Endothelial cell of umbilical vein (primary cell): Measurements from ENCODE around the gene BMX. TPM values are rescaled to one million over a fixed set of nuclear protein-coding genes. Genes with fewer than 3 reads are reported as not detected.

ENCODE experiments used
- BruUV-seq: library from RNA; stranded (reverse); fragments of 400-500 nt; replicated peaks from 2 replicates; lab custom pipeline; 2021; lab: Mats Ljungman, UMichigan
- CTCF ChIA-PET: fragments of 300-600, 350-600 bp; sonication (Branson Sonifier 250); formaldehyde crosslinking; loops from one replicate; lab custom pipeline; 2021; ENCODE audit warnings: antibody characterized with exemption, inconsistent platforms; lab: Charles Lee
- POLR2A ChIA-PET: fragments of 300-600, 350-600 bp; sonication (Branson Sonifier 250); formaldehyde crosslinking; loops from one replicate; lab custom pipeline; 2021; ENCODE audit warnings: antibody characterized with exemption, inconsistent platforms; lab: Charles Lee
- DNase-seq: peaks from one replicate; pipeline ENCODE4 v3.0.0-alpha.2; 2011; ENCODE audit warnings: low read depth, low spot score
- FAIRE-seq: peaks from 2 replicates; lab custom pipeline; 2011; peaks lifted over from hg19 to GRCh38; lab: Jason Lieb, UNC
- H2AFZ ChIP-seq: 2 replicates; pipeline ENCODE4 v1.6.0; 2012; ENCODE audit warnings: low read depth, low read length, control low read depth, inconsistent platforms
- H3K27ac ChIP-seq: 2 replicates; pipeline ENCODE4 v1.5.1; 2011; ENCODE audit warnings: low read depth, mild to moderate bottlenecking, control low read depth, low read length, moderate library complexity; ENCODE audit not compliant: insufficient read depth
- H3K27me3 ChIP-seq, 2 experiments: 2 replicates each; pipeline versions ENCODE4 v1.6.0 to v1.6.1; 2011; ENCODE audit warnings: low read length in 2 of 2, mixed read lengths in 1 of 2; ENCODE audit not compliant: control insufficient read depth in 2 of 2, insufficient read depth in 2 of 2
- H3K36me3 ChIP-seq, 2 experiments: 2 replicates in 1 of 2; 3 replicates in 1 of 2; pipeline ENCODE4 v1.5.1; 2011; ENCODE audit warnings: low read length in 2 of 2, mild to moderate bottlenecking in 1 of 2, moderate library complexity in 1 of 2; ENCODE audit not compliant: control insufficient read depth in 2 of 2, insufficient read depth in 2 of 2; ENCODE audit errors: extremely low read depth in 1 of 2
- H3K4me1 ChIP-seq: 3 replicates; pipeline ENCODE4 v1.5.1; 2011; ENCODE audit warnings: mild to moderate bottlenecking, low read length; ENCODE audit not compliant: control insufficient read depth, insufficient read depth; ENCODE audit errors: extremely low read depth
- H3K4me2 ChIP-seq: 2 replicates; pipeline ENCODE4 v1.6.1; 2011; ENCODE audit warnings: low read length, control low read depth, mixed read lengths; ENCODE audit not compliant: insufficient read depth
- H3K4me3 ChIP-seq, 3 experiments: fragments of 200-600 bp in 1 of 3; sonication (generic), shearing (Covaris generic) in 1 of 3; replicated peaks in 1 of 3; 2 replicates each; pipeline ENCODE4 v1.5.1; 2011 to 2016; ENCODE audit warnings: control low read depth in 3 of 3, low read length in 3 of 3, mild to moderate bottlenecking in 2 of 3, inconsistent platforms in 1 of 3, low read depth in 1 of 3, moderate library complexity in 1 of 3; ENCODE audit not compliant: insufficient read depth in 1 of 3
- H3K79me2 ChIP-seq: 2 replicates; pipeline ENCODE4 v1.6.0; 2012; ENCODE audit warnings: low read length, inconsistent platforms; ENCODE audit not compliant: control insufficient read depth, insufficient read depth
- H3K9ac ChIP-seq: replicated peaks from 2 replicates; pipeline ENCODE3; 2011; ENCODE audit warnings: low read length, control low read depth; ENCODE audit not compliant: insufficient read depth; ENCODE audit errors: extremely low read depth
- H3K9me1 ChIP-seq: replicated peaks from 3 replicates; pipeline ENCODE4 v1.6.0; 2011; ENCODE audit warnings: mild to moderate bottlenecking, low read length; ENCODE audit not compliant: control insufficient read depth, insufficient read depth; ENCODE audit errors: extremely low read depth
- H3K9me3 ChIP-seq: replicated peaks from 2 replicates; pipeline ENCODE4 v1.5.1; 2012; ENCODE audit warnings: low read length, inconsistent platforms; ENCODE audit not compliant: control insufficient read depth, insufficient read depth
- H4K20me1 ChIP-seq: replicated peaks from 2 replicates; pipeline ENCODE3; 2011; ENCODE audit warnings: mild to moderate bottlenecking, low read length; ENCODE audit not compliant: control insufficient read depth, insufficient read depth; ENCODE audit errors: extremely low read depth
- CTCF ChIP-seq, 2 donors: IDR thresholded peaks; 1 replicate in 1 of 2; 2 replicates in 1 of 2; pipeline ENCODE4 v1.5.1; 2011; ENCODE audit warnings: low read length in 2 of 2, mild to moderate bottlenecking in 2 of 2, moderate library complexity in 2 of 2, control low read depth in 1 of 2, inconsistent platforms in 1 of 2, low read depth in 1 of 2; ENCODE audit not compliant: insufficient read depth in 1 of 2; ENCODE audit errors: extremely low read depth in 1 of 2
- EZH2 ChIP-seq: IDR thresholded peaks from 2 replicates; pipeline ENCODE4 v1.6.1; 2012; ENCODE audit warnings: borderline replicate concordance, low read depth, mild to moderate bottlenecking, moderate library complexity, low read length, inconsistent platforms; ENCODE audit not compliant: severe bottlenecking
- FOS ChIP-seq: IDR thresholded peaks from 2 replicates; pipeline ENCODE4 v1.6.1; 2011; ENCODE audit warnings: mild to moderate bottlenecking, low read length, moderate library complexity, borderline replicate concordance; ENCODE audit not compliant: insufficient read depth
- GATA2 ChIP-seq: IDR thresholded peaks from 2 replicates; pipeline ENCODE4 v1.7.0; 2011; ENCODE audit warnings: low read depth, mild to moderate bottlenecking, moderate library complexity, mixed read lengths, low read length; ENCODE audit not compliant: insufficient read length, insufficient read depth
- JUN ChIP-seq: IDR thresholded peaks from 2 replicates; pipeline ENCODE4 v1.6.1; 2011; ENCODE audit warnings: borderline replicate concordance, low read depth; ENCODE audit not compliant: insufficient read length, insufficient read depth
- MAX ChIP-seq: IDR thresholded peaks from 2 replicates; pipeline ENCODE4 v1.6.1; 2011; ENCODE audit not compliant: insufficient read depth, insufficient read length
- MYC ChIP-seq: IDR thresholded peaks from one replicate; pipeline ENCODE4 v1.6.1; 2011; ENCODE audit warnings: mild to moderate bottlenecking, low read depth, low read length
- POLR2A ChIP-seq: IDR thresholded peaks from 2 replicates; pipeline ENCODE4 v1.6.1; 2012; ENCODE audit warnings: low read depth, mild to moderate bottlenecking, control low read depth, low read length
- POLR2AphosphoS5 ChIP-seq: IDR thresholded peaks from 2 replicates; pipeline ENCODE4 v1.6.1; 2012; ENCODE audit warnings: low read depth, mild to moderate bottlenecking, control low read depth, low read length, moderate library complexity; ENCODE audit not compliant: insufficient read depth
- dilution Hi-C: fragments of 300-500 bp; cut with MboI; formaldehyde crosslinking; loops from one replicate; pipeline ENCODE4 v1.15.0; 2019; ENCODE audit warnings: low sequenced_read_pairs; ENCODE audit not compliant: extremely low pct_ligation_motif_present
- intact Hi-C: fragments of 100-400 bp; cut with micrococcal nuclease; formaldehyde crosslinking; loops from one replicate; pipeline ENCODE4 v1.10.0; 2022
- polyA plus RNA-seq, 4 experiments: library from polyadenylated mRNA; depleted of rRNA in 3 of 4; stranded (reverse) in 3 of 4; unstranded in 1 of 4; fragments of >200 nt; gene quantifications; 2 replicates each; pipeline versions ENCODE4 v1.2.1 to v1.2.3, GENCODE V29; 2011 to 2012; ENCODE audit warnings: missing spikeins in 1 of 4
- total RNA-seq: library from RNA; stranded (reverse); gene quantifications from 2 replicates; pipeline ENCODE4 v1.2.3, GENCODE V29; 2021

BMX gene
- total and polyA plus RNA-seq, 2 donors (not counting 3 experiments of a cell fraction or from before 2014, with no cell fraction given): 49.8 to 105 TPM

DNA sequence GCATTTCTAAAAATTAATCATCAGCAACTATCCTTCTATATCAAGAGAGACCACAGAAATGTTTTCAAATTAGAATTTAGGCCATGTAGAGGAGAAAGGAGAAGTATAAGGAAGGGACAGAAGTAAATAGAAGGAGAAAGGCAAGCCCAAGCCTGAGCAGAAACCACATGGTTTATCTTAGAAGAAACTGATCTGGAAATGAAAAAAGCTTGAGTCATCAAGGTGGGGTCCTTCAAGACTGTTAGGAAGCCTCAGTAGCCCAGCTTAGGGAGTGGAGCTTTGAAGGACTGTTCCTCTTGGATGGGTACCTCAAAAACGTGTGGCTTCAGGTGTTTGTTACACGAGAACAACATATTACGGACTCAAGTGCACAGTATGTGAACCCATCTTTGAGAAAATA, 4.5 kb downstream of the BMX start:
- Histone ChIP-seq H2AFZ (no peak overlapping the region), H3K4me2 (peak overlapping the region; percentile 62), H3K9me1 (no peaks in the 10 kb centered on the region), H3K9ac (no peak overlapping the region), H4K20me1 (no peaks in the 10 kb centered on the region), H3K4me3 (no peak overlapping the region), H3K27ac (peak overlapping the region; percentile 29), H3K79me2 (peaks cover 51% of the 10 kb centered on the region), H3K4me1 (peaks cover 37% of the 10 kb centered on the region), H3K27me3 (no peaks in the 10 kb centered on the region), H3K36me3 (peaks cover 2 to 5% of the 10 kb centered on the region in 2 experiments), H3K9me3 (no peaks in the 10 kb centered on the region)
- ChIA-PET CTCF (no interaction called here), POLR2A (interaction anchor here (1.0 kb wide), 1 partner anchor 19 kb away, joined by 4 read pairs; no protein-coding TSS in a partner anchor)
- TF ChIP-seq CTCF (IDR thresholded peaks at IDR 0.05; ENCODE audit: extremely low read depth in 1 of 2, insufficient read depth in 1 of 2, low read depth in 1 of 2, low read length in 2 of 2): no peak
- TF ChIP-seq MAX: no peak
- TF ChIP-seq EZH2: no peak
- no peak for TF ChIP-seq POLR2AphosphoS5
- no peak for TF ChIP-seq MYC
- no peak for TF ChIP-seq FOS
- TF ChIP-seq POLR2A: no peak
- no peak for TF ChIP-seq GATA2
- no peak for TF ChIP-seq JUN
- dilution Hi-C loops (no loop called here), intact Hi-C loops (no loop called here)
- no peak for DNase-seq
- no TSS peak for BruUV-seq
- FAIRE-seq: no peak
